Ishikawa (cell line): ENCODE measurements around the gene SRSF10.

Source experiments
- CEBPB ChIP-seq: IDR thresholded peaks from 2 replicates; pipeline ENCODE4 v1.6.1; 2012
- CREB1 ChIP-seq: IDR thresholded peaks from 2 replicates; pipeline ENCODE4 v1.6.1; 2012; ENCODE audit warnings: low read depth
- EGR1 ChIP-seq: IDR thresholded peaks from 2 replicates; pipeline ENCODE4 v1.6.1; 2012
- EP300 ChIP-seq: IDR thresholded peaks from 2 replicates; pipeline ENCODE4 v1.6.1; 2012; ENCODE audit warnings: borderline replicate concordance
- FOXM1 ChIP-seq: IDR thresholded peaks from 2 replicates; pipeline ENCODE4 v1.6.1; 2012; ENCODE audit warnings: low read depth, borderline replicate concordance
- NFIC ChIP-seq: IDR thresholded peaks from 2 replicates; pipeline ENCODE4 v1.6.1; 2012
- RAD21 ChIP-seq: IDR thresholded peaks from 2 replicates; pipeline ENCODE4 v1.6.1; 2012; ENCODE audit warnings: low read depth
- REST ChIP-seq: IDR thresholded peaks from 2 replicates; pipeline ENCODE4 v1.6.1; 2012; ENCODE audit warnings: low read depth, mild to moderate bottlenecking
- TAF1 ChIP-seq: IDR thresholded peaks from 2 replicates; pipeline ENCODE4 v1.6.1; 2012; ENCODE audit warnings: low read depth, mild to moderate bottlenecking
- TCF12 ChIP-seq: IDR thresholded peaks from 2 replicates; pipeline ENCODE4 v1.6.1; 2012; ENCODE audit warnings: low read depth
- TEAD4 ChIP-seq: IDR thresholded peaks from 2 replicates; pipeline ENCODE4 v1.6.1; 2012
- USF1 ChIP-seq: IDR thresholded peaks from 2 replicates; pipeline ENCODE4 v1.6.1; 2012
- YY1 ChIP-seq: IDR thresholded peaks from 2 replicates; pipeline ENCODE4 v1.6.1; 2012; ENCODE audit warnings: low read depth
- ZBTB7A ChIP-seq: IDR thresholded peaks from 2 replicates; pipeline ENCODE4 v1.6.1; 2012; ENCODE audit warnings: low read depth
- TF ChIP-seq, protein P1 (sequence below): IDR thresholded peaks from 2 replicates; pipeline ENCODE4 v1.6.1; 2012

SRSF10 gene

GRCh38 chr1:23947366-23947765 is 32.8 kb downstream of the SRSF10 start:
- TF ChIP-seq CEBPB (no peak), TCF12 (no peak), YY1 (no peak), CREB1 (no peak), EGR1 (no peak), NFIC (no peak), USF1 (no peak)

DNA sequence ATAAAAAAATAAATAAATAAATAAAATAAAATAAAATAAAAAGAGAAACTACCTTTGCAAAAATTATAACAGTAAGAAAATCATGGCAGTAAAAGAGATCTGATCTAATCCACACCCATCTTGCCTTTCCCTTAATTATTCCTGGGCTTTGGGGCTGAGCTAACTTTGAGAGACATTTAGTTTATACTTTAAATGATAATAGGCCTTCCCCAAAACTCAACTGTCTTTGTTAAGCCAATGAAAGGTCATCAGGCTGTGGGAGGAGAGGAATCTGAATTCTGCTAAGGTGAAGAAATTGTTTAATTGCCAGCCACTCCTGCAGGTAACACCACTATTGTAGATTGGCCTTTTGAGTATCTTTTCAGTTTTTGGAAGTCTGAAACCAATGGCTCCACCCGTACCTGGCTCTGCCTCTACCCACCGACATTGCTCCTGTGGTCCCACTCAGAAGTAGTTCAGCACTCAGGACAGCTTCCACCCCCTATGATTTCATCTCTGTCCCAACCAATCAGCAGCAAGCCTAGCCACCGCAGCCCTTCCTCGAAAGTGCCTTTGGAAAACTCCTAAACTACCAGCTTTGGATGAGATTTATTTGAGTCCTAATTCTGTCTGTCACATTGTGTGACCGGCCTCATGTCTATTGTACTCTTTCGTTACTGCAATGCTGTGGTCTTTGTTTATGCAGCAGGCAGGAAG is 43.5 kb downstream of the SRSF10 start:
- peak; percentile 85 for TF ChIP-seq REST
- TF ChIP-seq RAD21 = no peak

DNA sequence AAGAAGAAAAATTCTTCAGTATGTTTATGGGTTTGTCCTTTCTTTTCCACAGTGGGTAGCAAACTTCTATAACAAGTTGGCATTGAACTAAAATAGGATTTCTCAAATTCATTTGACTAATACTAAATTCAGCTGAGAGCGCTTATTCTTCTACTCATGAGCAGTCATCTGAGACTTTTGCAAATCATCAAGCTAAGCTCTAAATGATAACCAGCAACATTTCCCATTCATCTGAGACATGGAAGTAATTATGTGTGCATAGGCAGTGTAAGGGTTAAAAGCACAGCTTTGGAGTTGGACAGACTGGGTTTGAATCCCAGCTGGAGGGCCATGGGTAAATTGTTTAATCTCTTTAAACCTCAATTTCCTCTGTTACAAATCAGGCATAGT is 48.6 kb downstream of the SRSF10 start:
- TF ChIP-seq EP300 (no peak), FOXM1 (no peak), RAD21 (no peak), CREB1 (no peak), YY1 (no peak), ZBTB7A (no peak), REST (no peak), TAF1 (no peak)
- TF ChIP-seq, protein P1, sequence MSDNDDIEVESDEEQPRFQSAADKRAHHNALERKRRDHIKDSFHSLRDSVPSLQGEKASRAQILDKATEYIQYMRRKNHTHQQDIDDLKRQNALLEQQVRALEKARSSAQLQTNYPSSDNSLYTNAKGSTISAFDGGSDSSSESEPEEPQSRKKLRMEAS = no peak

- TF ChIP-seq CEBPB (peak; percentile 53; the same call in 1 of the 2 replicates), ZBTB7A (no peak), TCF12 (no peak), EGR1 (no peak), USF1 (no peak), FOXM1 (no peak), EP300 (no peak), TEAD4 (peak; percentile 78), TAF1 (no peak), YY1 (no peak), CREB1 (no peak), RAD21 (no peak), REST (no peak), NFIC (no peak)
- TF ChIP-seq, protein P1 = no peak
Measured at GRCh38 chr1:23930861-23931490, 49.2 kb downstream of the SRSF10 start.

GRCh38 chr1:23930270-23930669 is 49.9 kb downstream of the SRSF10 start:
- no peak for TF ChIP-seq REST
- no peak for TF ChIP-seq TEAD4
- TF ChIP-seq NFIC = no peak
- TF ChIP-seq EGR1 = no peak
- no peak for TF ChIP-seq CREB1
- TF ChIP-seq, protein P1 = no peak
- TF ChIP-seq USF1 = no peak
- no peak for TF ChIP-seq TCF12
